Endothelial cell of umbilical vein (primary cell): Measurements from ENCODE around the gene PBX2. TPM values are rescaled to one million over a fixed set of nuclear protein-coding genes. Genes with fewer than 3 reads are reported as not detected.

Experiments used
- BruUV-seq: library from RNA; stranded (reverse); fragments of 400-500 nt; replicated peaks from 2 replicates; lab custom pipeline; 2021; lab: Mats Ljungman, UMichigan
- CTCF ChIA-PET: fragments of 300-600, 350-600 bp; sonication (Branson Sonifier 250); formaldehyde crosslinking; loops from one replicate; lab custom pipeline; 2021; ENCODE audit warnings: antibody characterized with exemption, inconsistent platforms; lab: Charles Lee
- POLR2A ChIA-PET: fragments of 300-600, 350-600 bp; sonication (Branson Sonifier 250); formaldehyde crosslinking; loops from one replicate; lab custom pipeline; 2021; ENCODE audit warnings: antibody characterized with exemption, inconsistent platforms; lab: Charles Lee
- DNase-seq: peaks from one replicate; pipeline ENCODE4 v3.0.0-alpha.2; 2011; ENCODE audit warnings: low read depth, low spot score
- FAIRE-seq: peaks from 2 replicates; lab custom pipeline; 2011; peaks lifted over from hg19 to GRCh38; lab: Jason Lieb, UNC
- H2AFZ ChIP-seq: 2 replicates; pipeline ENCODE4 v1.6.0; 2012; ENCODE audit warnings: low read depth, low read length, control low read depth, inconsistent platforms
- H3K27ac ChIP-seq: 2 replicates; pipeline ENCODE4 v1.5.1; 2011; ENCODE audit warnings: low read depth, mild to moderate bottlenecking, control low read depth, low read length, moderate library complexity; ENCODE audit not compliant: insufficient read depth
- H3K27me3 ChIP-seq, 2 experiments: 2 replicates each; pipeline versions ENCODE4 v1.6.0 to v1.6.1; 2011; ENCODE audit warnings: low read length in 2 of 2, mixed read lengths in 1 of 2; ENCODE audit not compliant: control insufficient read depth in 2 of 2, insufficient read depth in 2 of 2
- H3K36me3 ChIP-seq, 2 experiments: 2 replicates in 1 of 2; 3 replicates in 1 of 2; pipeline ENCODE4 v1.5.1; 2011; ENCODE audit warnings: low read length in 2 of 2, mild to moderate bottlenecking in 1 of 2, moderate library complexity in 1 of 2; ENCODE audit not compliant: control insufficient read depth in 2 of 2, insufficient read depth in 2 of 2; ENCODE audit errors: extremely low read depth in 1 of 2
- H3K4me1 ChIP-seq: 3 replicates; pipeline ENCODE4 v1.5.1; 2011; ENCODE audit warnings: mild to moderate bottlenecking, low read length; ENCODE audit not compliant: control insufficient read depth, insufficient read depth; ENCODE audit errors: extremely low read depth
- H3K4me2 ChIP-seq: 2 replicates; pipeline ENCODE4 v1.6.1; 2011; ENCODE audit warnings: low read length, control low read depth, mixed read lengths; ENCODE audit not compliant: insufficient read depth
- H3K4me3 ChIP-seq, 3 experiments: fragments of 200-600 bp in 1 of 3; sonication (generic), shearing (Covaris generic) in 1 of 3; replicated peaks in 1 of 3; 2 replicates each; pipeline ENCODE4 v1.5.1; 2011 to 2016; ENCODE audit warnings: control low read depth in 3 of 3, low read length in 3 of 3, mild to moderate bottlenecking in 2 of 3, inconsistent platforms in 1 of 3, low read depth in 1 of 3, moderate library complexity in 1 of 3; ENCODE audit not compliant: insufficient read depth in 1 of 3
- H3K79me2 ChIP-seq: 2 replicates; pipeline ENCODE4 v1.6.0; 2012; ENCODE audit warnings: low read length, inconsistent platforms; ENCODE audit not compliant: control insufficient read depth, insufficient read depth
- H3K9ac ChIP-seq: replicated peaks from 2 replicates; pipeline ENCODE3; 2011; ENCODE audit warnings: low read length, control low read depth; ENCODE audit not compliant: insufficient read depth; ENCODE audit errors: extremely low read depth
- H3K9me1 ChIP-seq: replicated peaks from 3 replicates; pipeline ENCODE4 v1.6.0; 2011; ENCODE audit warnings: mild to moderate bottlenecking, low read length; ENCODE audit not compliant: control insufficient read depth, insufficient read depth; ENCODE audit errors: extremely low read depth
- H3K9me3 ChIP-seq: replicated peaks from 2 replicates; pipeline ENCODE4 v1.5.1; 2012; ENCODE audit warnings: low read length, inconsistent platforms; ENCODE audit not compliant: control insufficient read depth, insufficient read depth
- H4K20me1 ChIP-seq: replicated peaks from 2 replicates; pipeline ENCODE3; 2011; ENCODE audit warnings: mild to moderate bottlenecking, low read length; ENCODE audit not compliant: control insufficient read depth, insufficient read depth; ENCODE audit errors: extremely low read depth
- EZH2 ChIP-seq: IDR thresholded peaks from 2 replicates; pipeline ENCODE4 v1.6.1; 2012; ENCODE audit warnings: borderline replicate concordance, low read depth, mild to moderate bottlenecking, moderate library complexity, low read length, inconsistent platforms; ENCODE audit not compliant: severe bottlenecking
- FOS ChIP-seq: IDR thresholded peaks from 2 replicates; pipeline ENCODE4 v1.6.1; 2011; ENCODE audit warnings: mild to moderate bottlenecking, low read length, moderate library complexity, borderline replicate concordance; ENCODE audit not compliant: insufficient read depth
- GATA2 ChIP-seq: IDR thresholded peaks from 2 replicates; pipeline ENCODE4 v1.7.0; 2011; ENCODE audit warnings: low read depth, mild to moderate bottlenecking, moderate library complexity, mixed read lengths, low read length; ENCODE audit not compliant: insufficient read length, insufficient read depth
- JUN ChIP-seq: IDR thresholded peaks from 2 replicates; pipeline ENCODE4 v1.6.1; 2011; ENCODE audit warnings: borderline replicate concordance, low read depth; ENCODE audit not compliant: insufficient read length, insufficient read depth
- MAX ChIP-seq: IDR thresholded peaks from 2 replicates; pipeline ENCODE4 v1.6.1; 2011; ENCODE audit not compliant: insufficient read depth, insufficient read length
- MYC ChIP-seq: IDR thresholded peaks from one replicate; pipeline ENCODE4 v1.6.1; 2011; ENCODE audit warnings: mild to moderate bottlenecking, low read depth, low read length
- POLR2A ChIP-seq: IDR thresholded peaks from 2 replicates; pipeline ENCODE4 v1.6.1; 2012; ENCODE audit warnings: low read depth, mild to moderate bottlenecking, control low read depth, low read length
- POLR2AphosphoS5 ChIP-seq: IDR thresholded peaks from 2 replicates; pipeline ENCODE4 v1.6.1; 2012; ENCODE audit warnings: low read depth, mild to moderate bottlenecking, control low read depth, low read length, moderate library complexity; ENCODE audit not compliant: insufficient read depth
- dilution Hi-C: fragments of 300-500 bp; cut with MboI; formaldehyde crosslinking; loops from one replicate; pipeline ENCODE4 v1.15.0; 2019; ENCODE audit warnings: low sequenced_read_pairs; ENCODE audit not compliant: extremely low pct_ligation_motif_present
- intact Hi-C: fragments of 100-400 bp; cut with micrococcal nuclease; formaldehyde crosslinking; loops from one replicate; pipeline ENCODE4 v1.10.0; 2022
- polyA plus RNA-seq, 4 experiments: library from polyadenylated mRNA; depleted of rRNA in 3 of 4; stranded (reverse) in 3 of 4; unstranded in 1 of 4; fragments of >200 nt; gene quantifications; 2 replicates each; pipeline versions ENCODE4 v1.2.1 to v1.2.3, GENCODE V29; 2011 to 2012; ENCODE audit warnings: missing spikeins in 1 of 4
- total RNA-seq: library from RNA; stranded (reverse); gene quantifications from 2 replicates; pipeline ENCODE4 v1.2.3, GENCODE V29; 2021
- TF ChIP-seq, protein P1 (sequence below), 2 donors: IDR thresholded peaks; 1 replicate in 1 of 2; 2 replicates in 1 of 2; pipeline ENCODE4 v1.5.1; 2011; ENCODE audit warnings: low read length in 2 of 2, mild to moderate bottlenecking in 2 of 2, moderate library complexity in 2 of 2, control low read depth in 1 of 2, inconsistent platforms in 1 of 2, low read depth in 1 of 2; ENCODE audit not compliant: insufficient read depth in 1 of 2; ENCODE audit errors: extremely low read depth in 1 of 2

Gene PBX2
- total and polyA plus RNA-seq, 2 donors (not counting 3 experiments of a cell fraction or from before 2014, with no cell fraction given): 82.3 to 100 TPM

GRCh38 chr6:32140420-32141046 is 49.5 kb downstream of the PBX2 start:
- CTCF ChIA-PET: interaction anchor here (1.0 kb wide), 1 partner anchor 8 kb away, joined by 4 read pairs; no protein-coding TSS in a partner anchor
- BruUV-seq: no TSS peak
- Histone ChIP-seq H3K9me3 (no peaks in the 10 kb centered on the region), H3K9ac (no peak overlapping the region), H3K4me2 (no peak overlapping the region), H3K4me3 (no peak overlapping the region), H2AFZ (no peak overlapping the region), H3K79me2 (no peaks in the 10 kb centered on the region), H4K20me1 (no peaks in the 10 kb centered on the region), H3K36me3 (no peaks in the 10 kb centered on the region), H3K27me3 (peaks cover 4 to 8% of the 10 kb centered on the region in 2 experiments), H3K27ac (no peak overlapping the region), H3K4me1 (no peaks in the 10 kb centered on the region), H3K9me1 (no peaks in the 10 kb centered on the region)
- FAIRE-seq (no peak), DNase-seq (no peak)
- dilution Hi-C loops (no loop called here), intact Hi-C loops (no loop called here)
- POLR2A ChIA-PET: no interaction called here
- no peak for TF ChIP-seq FOS
- TF ChIP-seq POLR2A: no peak
- no peak for TF ChIP-seq GATA2
- no peak for TF ChIP-seq JUN
- TF ChIP-seq, protein P1, sequence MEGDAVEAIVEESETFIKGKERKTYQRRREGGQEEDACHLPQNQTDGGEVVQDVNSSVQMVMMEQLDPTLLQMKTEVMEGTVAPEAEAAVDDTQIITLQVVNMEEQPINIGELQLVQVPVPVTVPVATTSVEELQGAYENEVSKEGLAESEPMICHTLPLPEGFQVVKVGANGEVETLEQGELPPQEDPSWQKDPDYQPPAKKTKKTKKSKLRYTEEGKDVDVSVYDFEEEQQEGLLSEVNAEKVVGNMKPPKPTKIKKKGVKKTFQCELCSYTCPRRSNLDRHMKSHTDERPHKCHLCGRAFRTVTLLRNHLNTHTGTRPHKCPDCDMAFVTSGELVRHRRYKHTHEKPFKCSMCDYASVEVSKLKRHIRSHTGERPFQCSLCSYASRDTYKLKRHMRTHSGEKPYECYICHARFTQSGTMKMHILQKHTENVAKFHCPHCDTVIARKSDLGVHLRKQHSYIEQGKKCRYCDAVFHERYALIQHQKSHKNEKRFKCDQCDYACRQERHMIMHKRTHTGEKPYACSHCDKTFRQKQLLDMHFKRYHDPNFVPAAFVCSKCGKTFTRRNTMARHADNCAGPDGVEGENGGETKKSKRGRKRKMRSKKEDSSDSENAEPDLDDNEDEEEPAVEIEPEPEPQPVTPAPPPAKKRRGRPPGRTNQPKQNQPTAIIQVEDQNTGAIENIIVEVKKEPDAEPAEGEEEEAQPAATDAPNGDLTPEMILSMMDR (IDR thresholded peaks at IDR 0.05; ENCODE audit: extremely low read depth in 1 of 2, insufficient read depth in 1 of 2, low read depth in 1 of 2, low read length in 2 of 2): no peak
- TF ChIP-seq MAX: no peak
- TF ChIP-seq MYC: no peak
- TF ChIP-seq POLR2AphosphoS5: no peak
- TF ChIP-seq EZH2: no peak
